ENCODE measurements around the gene MAPKAP1.
A peak's percentile ranks its signal among the peaks of the same experiment; 100 is the strongest.

MAPKAP1 gene

DNA sequence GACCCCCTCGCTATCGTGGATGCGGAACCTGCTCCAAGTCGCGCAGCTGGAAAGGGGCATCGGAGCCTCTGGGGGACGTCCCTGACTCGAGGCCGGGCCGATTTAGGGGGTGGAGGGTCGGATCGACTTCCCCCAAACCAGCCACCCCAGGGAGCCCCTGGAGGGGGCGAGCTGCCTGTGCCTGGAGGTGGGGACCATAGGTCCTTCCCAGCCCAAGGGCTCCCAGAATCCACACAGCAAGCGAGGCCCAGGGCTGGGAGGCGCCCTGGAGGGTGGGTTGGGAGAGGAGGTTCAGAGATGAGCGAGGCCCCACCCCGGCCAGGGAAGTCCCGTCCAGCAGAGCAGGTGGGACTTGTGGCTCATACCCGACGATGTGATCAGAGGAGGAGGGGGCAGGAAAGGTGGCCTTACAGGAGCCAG, 297.8 kb downstream of the MAPKAP1 start:
- H3K4me3 ChIP-seq (ENCODE audit: low read depth, low read length): no peak overlapping the region
- TF ChIP-seq, protein P1, sequence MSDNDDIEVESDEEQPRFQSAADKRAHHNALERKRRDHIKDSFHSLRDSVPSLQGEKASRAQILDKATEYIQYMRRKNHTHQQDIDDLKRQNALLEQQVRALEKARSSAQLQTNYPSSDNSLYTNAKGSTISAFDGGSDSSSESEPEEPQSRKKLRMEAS (IDR thresholded peaks at IDR 0.05; ENCODE audit: low read depth, low read length): no peak
- TF ChIP-seq, protein P2, sequence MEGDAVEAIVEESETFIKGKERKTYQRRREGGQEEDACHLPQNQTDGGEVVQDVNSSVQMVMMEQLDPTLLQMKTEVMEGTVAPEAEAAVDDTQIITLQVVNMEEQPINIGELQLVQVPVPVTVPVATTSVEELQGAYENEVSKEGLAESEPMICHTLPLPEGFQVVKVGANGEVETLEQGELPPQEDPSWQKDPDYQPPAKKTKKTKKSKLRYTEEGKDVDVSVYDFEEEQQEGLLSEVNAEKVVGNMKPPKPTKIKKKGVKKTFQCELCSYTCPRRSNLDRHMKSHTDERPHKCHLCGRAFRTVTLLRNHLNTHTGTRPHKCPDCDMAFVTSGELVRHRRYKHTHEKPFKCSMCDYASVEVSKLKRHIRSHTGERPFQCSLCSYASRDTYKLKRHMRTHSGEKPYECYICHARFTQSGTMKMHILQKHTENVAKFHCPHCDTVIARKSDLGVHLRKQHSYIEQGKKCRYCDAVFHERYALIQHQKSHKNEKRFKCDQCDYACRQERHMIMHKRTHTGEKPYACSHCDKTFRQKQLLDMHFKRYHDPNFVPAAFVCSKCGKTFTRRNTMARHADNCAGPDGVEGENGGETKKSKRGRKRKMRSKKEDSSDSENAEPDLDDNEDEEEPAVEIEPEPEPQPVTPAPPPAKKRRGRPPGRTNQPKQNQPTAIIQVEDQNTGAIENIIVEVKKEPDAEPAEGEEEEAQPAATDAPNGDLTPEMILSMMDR (IDR thresholded peaks at IDR 0.05; ENCODE audit: low read depth, low read length): no peak
- TF ChIP-seq POLR2A (IDR thresholded peaks at IDR 0.05; ENCODE audit: extremely low read depth, insufficient read length): no peak
- TF ChIP-seq MYC (IDR thresholded peaks at IDR 0.05; ENCODE audit: low read depth, low read length): no peak
- peak; percentile 36 for DNase-seq (ENCODE audit: low read depth)

DNA sequence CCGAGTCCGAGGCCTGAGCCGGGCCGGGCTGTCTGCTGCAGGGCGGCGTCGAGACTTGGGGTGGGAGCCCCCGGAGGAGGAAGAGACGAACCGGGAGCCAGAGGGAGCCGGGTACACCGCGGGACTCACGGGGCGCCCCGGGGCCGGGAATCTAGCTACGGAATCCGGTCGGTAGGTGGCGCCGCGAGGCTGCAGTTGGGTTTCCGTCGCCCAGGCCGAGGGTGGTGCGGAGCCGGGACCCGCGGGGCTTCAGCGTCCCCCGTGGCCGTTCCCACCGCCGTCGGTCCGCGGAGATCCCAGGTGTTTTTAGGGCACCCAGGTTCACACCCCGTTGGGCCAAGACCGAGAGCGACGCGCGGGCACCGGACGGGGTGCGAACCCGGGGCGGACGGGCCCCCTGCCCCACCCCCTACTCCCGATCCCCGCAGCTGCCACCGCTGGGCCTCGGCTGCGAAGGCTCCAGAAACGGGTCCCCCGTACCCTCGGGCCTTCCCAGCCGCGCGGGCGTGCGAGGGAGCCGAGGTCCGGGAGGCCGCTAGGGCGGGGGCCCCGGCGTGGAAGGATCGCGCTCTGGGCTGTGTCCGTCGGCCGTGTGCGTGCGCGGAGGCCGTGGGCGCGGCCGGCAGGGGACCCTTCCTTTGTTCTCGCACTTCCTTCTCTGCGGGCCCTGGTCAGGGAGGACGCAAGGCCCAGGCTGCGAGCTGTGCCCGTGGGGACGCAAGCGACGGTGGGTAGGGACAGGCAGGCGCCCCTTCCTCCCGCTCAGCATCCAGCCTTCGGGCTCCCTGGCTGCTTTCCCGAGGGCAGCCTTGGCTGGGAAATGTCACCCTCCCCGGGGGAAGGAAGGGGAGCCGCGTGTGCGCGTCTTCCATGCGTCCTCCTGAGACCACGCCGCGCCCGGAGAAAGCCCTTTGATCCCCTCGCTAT, 298.8 kb downstream of the MAPKAP1 start:
- TF ChIP-seq MYC (IDR thresholded peaks at IDR 0.05; ENCODE audit: low read depth, low read length) (0 out of 2 replicates have a peak, but pooled peaks have one; percentile 16), POLR2A (IDR thresholded peaks at IDR 0.05; ENCODE audit: extremely low read depth, insufficient read length) (no peak)
- TF ChIP-seq, protein P1 (IDR thresholded peaks at IDR 0.05; ENCODE audit: low read depth, low read length): no peak
- TF ChIP-seq, protein P2 (IDR thresholded peaks at IDR 0.05; ENCODE audit: low read depth, low read length): peak; percentile 54
- peak; percentile 77 for DNase-seq (ENCODE audit: low read depth)
- H3K4me3 ChIP-seq (ENCODE audit: low read depth, low read length): peak overlapping the region; percentile 11

DNA sequence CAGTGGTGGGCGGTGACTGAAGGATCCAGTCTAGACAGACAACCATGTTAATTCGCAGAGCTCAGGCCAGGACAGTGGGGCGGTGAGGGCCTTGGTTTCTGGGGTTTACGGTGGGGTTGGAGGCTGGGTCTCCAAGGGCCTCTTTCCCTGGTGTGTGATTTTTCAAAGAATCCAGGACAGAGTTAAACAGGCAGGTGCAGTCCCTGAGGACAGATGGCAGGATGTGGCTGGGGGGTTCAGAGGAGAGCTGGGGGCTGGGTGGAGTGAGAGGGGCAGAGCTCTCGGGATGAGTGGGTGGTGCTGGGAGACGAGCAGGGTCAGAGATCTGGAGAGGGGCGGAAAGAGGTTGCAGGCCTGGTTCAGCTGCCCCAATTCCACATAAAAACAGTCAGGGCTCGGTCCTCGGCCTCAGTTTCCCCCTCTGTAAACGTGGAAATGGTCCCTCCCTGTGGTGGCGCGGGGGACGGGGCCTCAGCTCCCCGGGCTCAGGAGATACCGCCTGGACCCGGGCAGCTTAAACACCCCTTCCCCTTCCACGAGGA, 299.5 kb downstream of the MAPKAP1 start:
- DNase-seq (ENCODE audit: low read depth): no peak
- TF ChIP-seq POLR2A (IDR thresholded peaks at IDR 0.05; ENCODE audit: extremely low read depth, insufficient read length): no peak
- TF ChIP-seq, protein P1 (IDR thresholded peaks at IDR 0.05; ENCODE audit: low read depth, low read length): no peak
- TF ChIP-seq, protein P2 (IDR thresholded peaks at IDR 0.05; ENCODE audit: low read depth, low read length): no peak
- TF ChIP-seq MYC (IDR thresholded peaks at IDR 0.05; ENCODE audit: low read depth, low read length): no peak
- no peak overlapping the region for H3K4me3 ChIP-seq (ENCODE audit: low read depth, low read length)

DNA sequence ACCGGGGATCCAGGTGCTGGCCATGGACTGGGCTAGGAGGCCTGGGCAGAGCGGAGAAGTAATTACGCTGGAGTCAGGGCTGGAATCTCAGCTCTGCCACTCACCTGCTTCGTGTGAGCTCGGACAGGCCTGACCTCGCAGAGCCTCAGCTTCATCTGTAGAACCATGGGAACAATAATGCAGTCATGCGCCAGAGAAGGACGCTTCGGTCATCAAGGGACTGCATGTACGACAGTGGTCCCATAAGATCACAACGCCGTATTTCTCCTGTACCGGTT, 300.3 kb downstream of the MAPKAP1 start:
- H3K4me3 ChIP-seq (ENCODE audit: low read depth, low read length): no peak overlapping the region
- TF ChIP-seq, protein P1 (IDR thresholded peaks at IDR 0.05; ENCODE audit: low read depth, low read length): no peak
- no peak for TF ChIP-seq POLR2A (IDR thresholded peaks at IDR 0.05; ENCODE audit: extremely low read depth, insufficient read length)
- no peak for TF ChIP-seq MYC (IDR thresholded peaks at IDR 0.05; ENCODE audit: low read depth, low read length)
- TF ChIP-seq, protein P2 (IDR thresholded peaks at IDR 0.05; ENCODE audit: low read depth, low read length): no peak
- no peak for DNase-seq (ENCODE audit: low read depth)

DNA sequence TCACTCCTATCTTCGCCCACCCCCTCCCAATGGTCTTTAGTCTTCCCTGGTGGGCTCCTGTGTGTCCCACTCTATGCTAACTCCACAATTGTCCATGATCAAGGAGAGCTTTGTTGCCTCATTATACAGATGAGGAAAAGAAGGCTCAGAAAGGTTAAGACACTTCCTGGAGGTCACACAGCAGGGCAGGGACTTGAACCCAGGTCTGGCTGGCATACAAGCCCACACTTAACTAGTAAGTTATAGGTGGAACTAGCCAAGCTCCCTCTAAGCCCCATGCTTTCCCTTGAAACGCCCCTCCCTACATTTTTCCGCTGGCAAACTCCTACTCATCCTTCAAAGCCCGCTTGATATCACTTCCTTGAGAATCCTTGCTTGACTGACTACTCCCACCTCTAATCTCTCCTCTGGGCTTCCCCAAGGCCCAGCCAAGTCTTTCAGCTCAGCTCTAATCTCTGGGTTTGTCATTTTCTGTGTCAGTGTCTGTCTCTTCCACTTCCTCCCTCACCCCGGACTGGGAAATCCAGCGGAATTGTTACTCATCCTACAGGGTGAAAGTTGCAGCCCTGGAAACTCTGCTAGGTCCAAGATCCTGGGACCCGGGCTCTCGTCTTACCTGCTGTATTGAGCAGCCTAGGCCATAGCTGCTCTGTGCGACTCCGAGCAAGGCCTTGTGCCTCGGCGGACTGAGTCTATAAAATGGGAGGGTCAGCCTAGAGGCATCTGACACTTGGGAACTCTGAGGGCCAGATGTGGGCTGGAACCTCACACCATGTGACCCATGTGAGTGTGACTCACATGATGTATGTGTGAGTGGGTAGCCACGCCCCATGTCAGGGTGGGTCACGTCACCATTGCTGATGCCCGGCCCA, 300.8 kb downstream of the MAPKAP1 start:
- no peak overlapping the region for H3K4me3 ChIP-seq (ENCODE audit: low read depth, low read length)
- TF ChIP-seq POLR2A (IDR thresholded peaks at IDR 0.05; ENCODE audit: extremely low read depth, insufficient read length): no peak
- TF ChIP-seq, protein P2 (IDR thresholded peaks at IDR 0.05; ENCODE audit: low read depth, low read length): no peak
- no peak for TF ChIP-seq MYC (IDR thresholded peaks at IDR 0.05; ENCODE audit: low read depth, low read length)
- TF ChIP-seq, protein P1 (IDR thresholded peaks at IDR 0.05; ENCODE audit: low read depth, low read length): no peak
- DNase-seq (ENCODE audit: low read depth): no peak

Data from NB4 (cell line).